HL-60/S4 (cell line): Measurements from ENCODE around the gene CES5A.
"Not testable (repeated sequence)": the region's sequence is repeated elsewhere in the genome, so short reads cannot be mapped to it uniquely, and the experiment has no call there.

ENCODE experiments used
- in situ Hi-C: fragments of 300-500 bp; cut with MboI; formaldehyde crosslinking; loops from 2 replicates; pipeline ENCODE4 v1.14.3; 2022; ENCODE audit warnings: low sequenced_read_pairs

Gene CES5A

GRCh38 chr16:55803681-55804080, 71.5 kb downstream of the CES5A start:
- in situ Hi-C loops, result not testable (repeated sequence)
